Measurements from ENCODE around the gene RGS2. TPM values are rescaled to one million over a fixed set of nuclear protein-coding genes. Genes with fewer than 3 reads are reported as not detected.

RGS2 gene
- total RNA-seq, 2 donors from 2014 or later = 31.2 to 51.2 TPM

DNA sequence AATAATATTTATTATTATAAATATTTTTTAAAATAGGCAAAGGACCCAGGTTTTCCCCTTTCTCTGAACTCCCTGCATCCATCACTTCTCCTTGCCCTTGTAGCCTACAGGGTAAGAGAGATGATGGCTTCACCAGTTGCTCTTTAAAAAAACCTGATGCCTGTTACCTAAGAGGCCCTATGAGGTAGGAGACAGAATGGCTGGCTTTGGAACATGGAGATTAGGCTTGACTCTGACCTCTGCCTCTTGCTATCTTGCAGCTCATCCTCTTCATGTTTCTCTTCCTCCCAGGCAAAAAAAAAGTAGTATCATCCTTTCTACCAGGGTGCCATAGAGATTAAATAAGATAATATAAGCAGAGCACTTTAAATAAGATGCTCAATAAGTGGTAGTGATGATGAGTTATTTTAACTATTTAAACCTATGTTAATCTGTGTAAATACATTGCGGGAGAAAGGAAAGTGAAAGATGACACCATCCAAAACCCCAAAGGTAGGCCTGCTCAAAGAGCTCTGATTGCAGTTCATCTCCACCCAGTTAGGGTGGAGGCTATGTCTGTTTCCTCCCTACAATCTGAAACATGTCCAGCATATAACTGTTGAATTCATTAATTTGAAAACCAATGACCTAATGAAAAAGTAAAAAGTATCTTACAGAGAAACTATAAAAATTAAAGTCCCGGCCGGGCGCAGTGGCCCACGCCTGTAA lies 51.8 kb downstream of the RGS2 start:
- Histone ChIP-seq H3K36me3 (no peaks in the 10 kb centered on the region), H3K27ac (no peak overlapping the region), H3K4me3 (no peak overlapping the region), H3K4me1 (no peaks in the 10 kb centered on the region), H3K9me3 (no peaks in the 10 kb centered on the region), H3K27me3 (no peaks in the 10 kb centered on the region)
- no peak for DNase-seq (ENCODE audit: low spot score)
- TF ChIP-seq, protein P1, sequence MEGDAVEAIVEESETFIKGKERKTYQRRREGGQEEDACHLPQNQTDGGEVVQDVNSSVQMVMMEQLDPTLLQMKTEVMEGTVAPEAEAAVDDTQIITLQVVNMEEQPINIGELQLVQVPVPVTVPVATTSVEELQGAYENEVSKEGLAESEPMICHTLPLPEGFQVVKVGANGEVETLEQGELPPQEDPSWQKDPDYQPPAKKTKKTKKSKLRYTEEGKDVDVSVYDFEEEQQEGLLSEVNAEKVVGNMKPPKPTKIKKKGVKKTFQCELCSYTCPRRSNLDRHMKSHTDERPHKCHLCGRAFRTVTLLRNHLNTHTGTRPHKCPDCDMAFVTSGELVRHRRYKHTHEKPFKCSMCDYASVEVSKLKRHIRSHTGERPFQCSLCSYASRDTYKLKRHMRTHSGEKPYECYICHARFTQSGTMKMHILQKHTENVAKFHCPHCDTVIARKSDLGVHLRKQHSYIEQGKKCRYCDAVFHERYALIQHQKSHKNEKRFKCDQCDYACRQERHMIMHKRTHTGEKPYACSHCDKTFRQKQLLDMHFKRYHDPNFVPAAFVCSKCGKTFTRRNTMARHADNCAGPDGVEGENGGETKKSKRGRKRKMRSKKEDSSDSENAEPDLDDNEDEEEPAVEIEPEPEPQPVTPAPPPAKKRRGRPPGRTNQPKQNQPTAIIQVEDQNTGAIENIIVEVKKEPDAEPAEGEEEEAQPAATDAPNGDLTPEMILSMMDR (IDR thresholded peaks at IDR 0.05) = no peak

GRCh38 chr1:192861860-192862259 lies 53.0 kb downstream of the RGS2 start:
- DNase-seq (ENCODE audit: low spot score) = no peak
- TF ChIP-seq, protein P1 (IDR thresholded peaks at IDR 0.05) = no peak
- no peak overlapping the region for H3K4me3 ChIP-seq
- no peaks in the 10 kb centered on the region for H3K4me1 ChIP-seq
- H3K9me3 ChIP-seq = no peaks in the 10 kb centered on the region
- H3K36me3 ChIP-seq = no peaks in the 10 kb centered on the region
- H3K27ac ChIP-seq = no peak overlapping the region
- H3K27me3 ChIP-seq = no peaks in the 10 kb centered on the region

Other genes starting within 250 kb of the RGS2 start
- gene RGS1, start 233.3 kb upstream of the RGS2 start, total RNA-seq = 10 to 100 TPM; 22.8 to 24.7 TPM
- gene RGS13, start 172.9 kb upstream of the RGS2 start, total RNA-seq = not detected